K562 (cell line): ENCODE results near the gene TMEM132C. TPM values are rescaled to one million over a fixed set of nuclear protein-coding genes. Genes with fewer than 3 reads are reported as not detected.

Source experiments
- ATAC-seq: fragments of 200-7000 bp; cut with Tn5 transposase; 3 replicates; pipeline ENCODE4 v1.9.1; 2020; ENCODE audit warnings: moderate library complexity
- BruUV-seq: library from RNA; stranded (reverse); fragments of 400-500 nt; replicated peaks from 2 replicates; lab custom pipeline; 2021; lab: Mats Ljungman, UMichigan
- CTCF ChIA-PET: fragments of 300-600 bp; formaldehyde crosslinking; extraction: SDS; loops from one replicate; lab custom pipeline; 2021; ENCODE audit warnings: low intra/inter-chr PET ratio; lab: Yijun Ruan, JAX
- POLR2A ChIA-PET: fragments of 300-600, 350-650 bp; sonication (Branson Sonifier 250); formaldehyde crosslinking; extraction: SDS; loops from one replicate; lab custom pipeline; 2021; ENCODE audit warnings: antibody characterized with exemption, inconsistent platforms; lab: Yijun Ruan, JAX
- DNase-seq, 4 experiments: peaks; one replicate each; pipeline versions ENCODE4 v3.0.0 to v3.0.0-alpha.2; 2011 to 2018; ENCODE audit warnings: low spot score in 3 of 4, mixed read lengths in 3 of 4; ENCODE audit errors: extremely low read depth in 1 of 4
- FAIRE-seq: peaks from 2 replicates; lab custom pipeline; 2011; peaks lifted over from hg19 to GRCh38; lab: Jason Lieb, UNC
- H2AFZ ChIP-seq: 2 replicates; pipeline ENCODE4 v1.6.0; 2011; ENCODE audit warnings: low read depth, low read length, control low read depth, inconsistent platforms
- H3K27ac ChIP-seq: fragments of 200-600 bp; 3 replicates; pipeline ENCODE4 v1.8.0; 2011; ENCODE audit warnings: low read depth, mild to moderate bottlenecking, control low read depth, inconsistent platforms, low read length, moderate library complexity, mixed read lengths; ENCODE audit errors: extremely low read depth
- H3K27me3 ChIP-seq, 2 experiments: fragments of 300-600 bp in 1 of 2; 2 replicates in 1 of 2; 3 replicates in 1 of 2; pipeline versions ENCODE4 v1.6.0 to v1.8.0; 2011; ENCODE audit warnings: inconsistent platforms in 2 of 2, low read length in 2 of 2, mild to moderate bottlenecking in 1 of 2, mixed read lengths in 1 of 2, moderate library complexity in 1 of 2; ENCODE audit not compliant: control insufficient read depth in 2 of 2, insufficient read depth in 2 of 2
- H3K36me3 ChIP-seq: fragments of 300-600 bp; 3 replicates; pipeline ENCODE4 v1.8.0; 2011; ENCODE audit warnings: mild to moderate bottlenecking, low read length, inconsistent platforms; ENCODE audit not compliant: control insufficient read depth, insufficient read depth
- H3K4me1 ChIP-seq, 2 experiments: fragments of 200-600 bp in 1 of 2; replicated peaks in 1 of 2; 2 replicates in 1 of 2; 3 replicates in 1 of 2; pipeline versions ENCODE4 v1.5.1 to v1.8.0; 2011; ENCODE audit warnings: inconsistent platforms in 2 of 2, low read length in 2 of 2, mild to moderate bottlenecking in 1 of 2, mixed read lengths in 1 of 2, moderate library complexity in 1 of 2; ENCODE audit not compliant: control insufficient read depth in 2 of 2, insufficient read depth in 2 of 2
- H3K4me2 ChIP-seq: 2 replicates; pipeline ENCODE4 v1.6.1; 2011; ENCODE audit warnings: low read length, control low read depth, inconsistent platforms, mixed read lengths; ENCODE audit not compliant: insufficient read depth
- H3K4me3 ChIP-seq: fragments of 200-600 bp; sonication (generic), shearing (Covaris generic); 2 replicates; pipeline ENCODE4 v1.5.1; 2016; ENCODE audit warnings: control low read depth, inconsistent platforms
- H3K79me2 ChIP-seq: fragments of 200-600 bp; 3 replicates; pipeline ENCODE4 v1.8.0; 2011; ENCODE audit warnings: low read length, inconsistent platforms; ENCODE audit not compliant: control insufficient read depth, insufficient read depth
- H3K9ac ChIP-seq, 2 experiments: 2 replicates each; pipeline versions ENCODE4 v1.6.0 to v1.6.1; 2011; ENCODE audit warnings: low read depth in 2 of 2, low read length in 2 of 2, control low read depth in 1 of 2, inconsistent platforms in 1 of 2, mild to moderate bottlenecking in 1 of 2, mixed read lengths in 1 of 2; ENCODE audit not compliant: insufficient read depth in 1 of 2
- H3K9me1 ChIP-seq: one replicate; pipeline ENCODE4 v1.6.0; 2011; ENCODE audit warnings: inconsistent platforms, mild to moderate bottlenecking, low read length, moderate library complexity; ENCODE audit not compliant: control insufficient read depth, insufficient read depth
- H3K9me3 ChIP-seq: replicated peaks from 2 replicates; pipeline ENCODE4 v1.5.1; 2011; ENCODE audit warnings: low read depth, low read length, inconsistent platforms; ENCODE audit not compliant: control insufficient read depth, insufficient read depth
- H4K20me1 ChIP-seq: replicated peaks from 2 replicates; pipeline ENCODE4 v1.6.1; 2011; ENCODE audit warnings: low read length, inconsistent platforms, mixed read lengths; ENCODE audit not compliant: control insufficient read depth, insufficient read depth
- ADNP ChIP-seq: fragments of 200-800 bp; sonication (Bioruptor generic); IDR thresholded peaks from 2 replicates; pipeline ENCODE4 v1.6.1; 2016; ENCODE audit warnings: missing genetic modification characterization, missing compliant biosample characterization
- CHCHD3 ChIP-seq: fragments of 250-450 bp; sonication (Bioruptor Pico); IDR thresholded peaks from 2 replicates; pipeline ENCODE4 v2.1.2; 2022; ENCODE audit warnings: mild to moderate bottlenecking
- EP300 ChIP-seq: IDR thresholded peaks from 2 replicates; pipeline ENCODE4 v1.6.1; 2012; ENCODE audit warnings: low read length, improper control_type of control experiment
- GMEB1 ChIP-seq: fragments of 250-450 bp; sonication (Bioruptor Pico); IDR thresholded peaks from 2 replicates; pipeline ENCODE4 v1.4.0; 2020; ENCODE audit warnings: mild to moderate bottlenecking
- HDAC1 ChIP-seq, 2 experiments: fragments of 450-650 bp; IDR thresholded peaks; 2 replicates each; pipeline ENCODE4 v1.6.1; 2016 to 2017; ENCODE audit warnings: inconsistent platforms in 1 of 2, mild to moderate bottlenecking in 1 of 2, moderate library complexity in 1 of 2
- PYGO2 ChIP-seq: fragments of 450-650 bp; IDR thresholded peaks from 2 replicates; pipeline ENCODE4 v1.6.1; 2016; ENCODE audit warnings: mild to moderate bottlenecking, missing genetic modification characterization, moderate library complexity, missing compliant biosample characterization
- RBM14 ChIP-seq: fragments of 200-400 bp; formaldehyde crosslinking; IDR thresholded peaks from 2 replicates; pipeline ENCODE4 v1.6.1; 2018; ENCODE audit warnings: low read depth, mild to moderate bottlenecking, low read length, moderate library complexity, borderline replicate concordance; ENCODE audit not compliant: insufficient read depth
- WGBS: fragments of 100-300 bp; shearing (Covaris generic); methylation state at CpG from one replicate; pipeline ENCODE4 v1.1.6; 2016; ENCODE audit warnings: low coverage, mixed read lengths; ENCODE audit not compliant: insufficient coverage; ENCODE audit errors: missing lambda C conversion rate; 5-methylcytosine and 5-hydroxymethylcytosine counted together
- in situ Hi-C: fragments of 300-500 bp; cut with MboI; formaldehyde crosslinking; loops from 4 replicates; pipeline ENCODE4 v1.15.0; 2018; ENCODE audit warnings: inconsistent platforms, mixed read lengths
- intact Hi-C: fragments of 100-400 bp; cut with micrococcal nuclease; formaldehyde crosslinking; loops from 2 replicates; pipeline ENCODE4 v1.14.2; 2022
- polyA plus RNA-seq, 8 experiments: library from polyadenylated mRNA; depleted of rRNA in 4 of 8; stranded (reverse) in 5 of 8; unstranded in 3 of 8; fragments of >200 nt; fragmentation: Nextera tagmentation in 2 of 8; fragmentation: Illumina TruSeq in 1 of 8; extraction: Ambion mirVana in 2 of 8; extraction: Trizol in 1 of 8; gene quantifications; 2 replicates each; pipeline versions ENCODE4 v1.2.1 to v1.2.3, GENCODE V29; 2011 to 2014; ENCODE audit warnings: inconsistent platforms in 1 of 8, missing spikeins in 1 of 8
- total RNA-seq, 7 experiments: library from RNA; depleted of rRNA in 6 of 7; stranded (reverse); fragments of >200 nt in 6 of 7; fragmentation: Illumina TruSeq in 2 of 7; extraction: Trizol in 2 of 7; gene quantifications; 2 replicates each; pipeline versions ENCODE4 v1.2.1 to v1.2.3, GENCODE V29; 2011 to 2021; ENCODE audit warnings: low replicate concordance in 1 of 7

The TMEM132C gene
- total and polyA plus RNA-seq, 9 of the 15 experiments (the other 6 are each of a cell fraction or from before 2014, with no cell fraction given), result not detected

- no peaks in the 10 kb centered on the region; the same call in 1 of the 2 replicates for H4K20me1 ChIP-seq
- H3K4me2 ChIP-seq, result no peak overlapping the region
- no peak overlapping the region for H3K4me3 ChIP-seq
- H2AFZ ChIP-seq, result no peak overlapping the region
- no peaks in the 10 kb centered on the region for H3K79me2 ChIP-seq
- no peak overlapping the region for H3K27ac ChIP-seq
- ChIA-PET CTCF (no interaction called here), POLR2A (no interaction called here)
- BruUV-seq, result no TSS peak
- FAIRE-seq (no peak), ATAC-seq (no peak), DNase-seq (no peak)
- no peaks in the 10 kb centered on the region for H3K9me1 ChIP-seq
- H3K36me3 ChIP-seq, result no peaks in the 10 kb centered on the region
- in situ Hi-C loops, result no loop called here
- H3K27me3 ChIP-seq, result peaks cover 3 to 18% of the 10 kb centered on the region in 2 experiments; a peak in 4 of 5 replicates
- intact Hi-C loops, result no loop called here
- H3K4me1 ChIP-seq, result peaks cover 0 to 3% of the 10 kb centered on the region in 2 experiments; a peak in 1 of 5 replicates
- H3K9me3 ChIP-seq, result no peaks in the 10 kb centered on the region
- 0% methylated on average over 2 of the region's 2 CpGs for WGBS
- TF ChIP-seq PYGO2 (tag) (no peak), ADNP (tag) (no peak), RBM14 (no peak), GMEB1 (CRISPR knock-in tag) (no peak), CHCHD3 (CRISPR knock-in tag) (no peak), EP300 (no peak), HDAC1 (IDR thresholded peaks at IDR 0.05) (no peak)
- H3K9ac ChIP-seq, result no peak overlapping the region
Measured at GRCh38 chr12:128313931-128314330, 47.0 kb downstream of the TMEM132C start.
